NCI-H2196 treated with DMSO at 0.1 percent for 48 hours (cell line): Measurements from ENCODE around the gene HDLBP.

Experiments used
- DNase-seq: peaks from one replicate; lab custom pipeline; 2025; ENCODE audit not compliant: unreplicated experiment; lab: John Stamatoyannopoulos, UW

HDLBP gene

GRCh38 chr2:241182531-241183133, 132.8 kb downstream of the HDLBP start:
- DNase-seq, result no peak

GRCh38 chr2:241182126-241182525, 133.3 kb downstream of the HDLBP start:
- no peak for DNase-seq

- DNase-seq, result no peak
Observed at GRCh38 chr2:241180495-241180894, 135.0 kb downstream of the HDLBP start.

- no peak for DNase-seq
Observed at GRCh38 chr2:241179899-241180298, 135.6 kb downstream of the HDLBP start.

GRCh38 chr2:241178961-241179360, 136.5 kb downstream of the HDLBP start:
- DNase-seq, result no peak

GRCh38 chr2:241177526-241178334, 137.7 kb downstream of the HDLBP start:
- no peak for DNase-seq
